Activated CD8-positive, alpha-beta T cell treated with anti-CD3 and anti-CD28 coated beads for 36 hours (primary cell): ENCODE data around the gene UBE2D2. TPM values are rescaled to one million over a fixed set of nuclear protein-coding genes. Genes with fewer than 3 reads are reported as not detected.

Experiments used
- ATAC-seq: fragments of 200-7000 bp; cut with Tn5 transposase; one replicate; pipeline ENCODE4 v1.10.0; 2021; ENCODE audit warnings: mild to moderate bottlenecking, moderate library complexity
- CTCF ChIA-PET: fragments of 350-600 bp; sonication (Branson Sonifier 250); formaldehyde crosslinking; loops from one replicate; lab custom pipeline; 2021; ENCODE audit warnings: antibody characterized with exemption; lab: Charles Lee
- POLR2A ChIA-PET: fragments of 350-600 bp; sonication (Branson Sonifier 250); formaldehyde crosslinking; loops from one replicate; lab custom pipeline; 2021; ENCODE audit warnings: antibody characterized with exemption; lab: Charles Lee
- DNase-seq: peaks from one replicate; pipeline ENCODE4 v3.0.0-alpha.2; 2020
- H3K27ac Mint-ChIP-seq: one replicate; pipeline ENCODE4 v1.8.0; 2021; ENCODE audit warnings: mild to moderate bottlenecking, mixed read lengths
- H3K27me3 Mint-ChIP-seq: one replicate; pipeline ENCODE4 v1.8.0; 2021; ENCODE audit warnings: mixed read lengths
- H3K36me3 Mint-ChIP-seq: one replicate; pipeline ENCODE4 v1.8.0; 2021; ENCODE audit warnings: low read depth, mixed read lengths
- H3K4me1 Mint-ChIP-seq: one replicate; pipeline ENCODE4 v1.8.0; 2021; ENCODE audit warnings: low read depth, mixed read lengths
- H3K4me3 Mint-ChIP-seq: one replicate; pipeline ENCODE4 v1.8.0; 2021; ENCODE audit warnings: mild to moderate bottlenecking, moderate library complexity, mixed read lengths
- H3K9me3 Mint-ChIP-seq: one replicate; pipeline ENCODE4 v1.8.0; 2021; ENCODE audit warnings: mixed read lengths
- intact Hi-C: fragments of 100-400 bp; cut with micrococcal nuclease; formaldehyde crosslinking; loops from one replicate; pipeline ENCODE4 v1.10.0; 2022
- total RNA-seq, 2 experiments: library from RNA; stranded (reverse); gene quantifications; one replicate each; pipeline ENCODE4 v1.2.3, GENCODE V29; 2021
- TF ChIP-seq, protein P1 (sequence below): fragments of 200-600 bp; IDR thresholded peaks from one replicate; pipeline ENCODE4 v1.8.0; 2022; ENCODE audit warnings: antibody characterized with exemption, mild to moderate bottlenecking

The UBE2D2 gene
- total RNA-seq, 2 experiments from 2014 or later = 239 to 253 TPM

DNA sequence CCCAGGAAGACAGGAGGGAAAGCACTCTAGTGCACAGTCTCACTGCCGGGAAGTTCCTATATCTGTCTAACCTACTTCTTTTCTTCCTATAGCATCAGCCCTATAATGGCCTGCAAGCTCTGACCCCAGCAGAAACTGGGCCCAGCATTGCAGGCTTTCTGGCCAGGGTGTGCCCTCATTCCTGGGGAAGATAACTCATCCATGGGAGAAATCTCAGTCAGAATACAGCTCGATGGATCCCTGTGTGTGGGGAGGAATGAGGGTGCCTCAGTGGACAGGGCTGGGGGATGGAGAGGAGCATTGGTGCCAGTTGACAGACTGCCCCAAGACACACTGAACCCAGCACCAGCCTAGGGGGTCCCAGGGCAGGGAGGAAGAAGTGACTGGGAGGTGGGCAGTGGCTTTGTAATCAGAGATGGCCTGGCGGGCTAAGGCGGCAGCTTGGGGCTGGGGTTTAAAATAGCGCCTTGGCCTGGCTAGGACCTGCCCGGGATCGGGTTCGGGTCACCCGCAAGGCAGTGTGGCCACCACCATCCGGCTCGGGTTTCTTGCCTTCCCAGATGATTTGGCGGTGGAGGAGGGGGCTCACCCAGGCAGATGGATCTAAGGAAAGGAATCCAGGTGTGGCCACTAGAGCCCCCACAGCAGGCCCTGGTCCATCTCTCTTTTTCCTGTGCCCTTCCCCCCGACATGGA lies 79.4 kb downstream of the UBE2D2 start:
- H3K4me3 Mint-ChIP-seq = no peak overlapping the region
- ATAC-seq = no peak
- H3K27me3 Mint-ChIP-seq = peaks cover 3% of the 10 kb centered on the region
- no peak overlapping the region for H3K27ac Mint-ChIP-seq
- ChIA-PET POLR2A (no interaction called here), CTCF (interaction anchor here (1.2 to 9.9 kb wide), 2 partner anchors 125 to 128 kb away, joined by 3 to 211 read pairs; no protein-coding TSS in a partner anchor)
- no peaks in the 10 kb centered on the region for H3K36me3 Mint-ChIP-seq
- TF ChIP-seq, protein P1, sequence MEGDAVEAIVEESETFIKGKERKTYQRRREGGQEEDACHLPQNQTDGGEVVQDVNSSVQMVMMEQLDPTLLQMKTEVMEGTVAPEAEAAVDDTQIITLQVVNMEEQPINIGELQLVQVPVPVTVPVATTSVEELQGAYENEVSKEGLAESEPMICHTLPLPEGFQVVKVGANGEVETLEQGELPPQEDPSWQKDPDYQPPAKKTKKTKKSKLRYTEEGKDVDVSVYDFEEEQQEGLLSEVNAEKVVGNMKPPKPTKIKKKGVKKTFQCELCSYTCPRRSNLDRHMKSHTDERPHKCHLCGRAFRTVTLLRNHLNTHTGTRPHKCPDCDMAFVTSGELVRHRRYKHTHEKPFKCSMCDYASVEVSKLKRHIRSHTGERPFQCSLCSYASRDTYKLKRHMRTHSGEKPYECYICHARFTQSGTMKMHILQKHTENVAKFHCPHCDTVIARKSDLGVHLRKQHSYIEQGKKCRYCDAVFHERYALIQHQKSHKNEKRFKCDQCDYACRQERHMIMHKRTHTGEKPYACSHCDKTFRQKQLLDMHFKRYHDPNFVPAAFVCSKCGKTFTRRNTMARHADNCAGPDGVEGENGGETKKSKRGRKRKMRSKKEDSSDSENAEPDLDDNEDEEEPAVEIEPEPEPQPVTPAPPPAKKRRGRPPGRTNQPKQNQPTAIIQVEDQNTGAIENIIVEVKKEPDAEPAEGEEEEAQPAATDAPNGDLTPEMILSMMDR = no peak
- H3K9me3 Mint-ChIP-seq = no peaks in the 10 kb centered on the region
- H3K4me1 Mint-ChIP-seq = peaks cover 33% of the 10 kb centered on the region
- no peak for DNase-seq
- intact Hi-C loops = no loop called here

DNA sequence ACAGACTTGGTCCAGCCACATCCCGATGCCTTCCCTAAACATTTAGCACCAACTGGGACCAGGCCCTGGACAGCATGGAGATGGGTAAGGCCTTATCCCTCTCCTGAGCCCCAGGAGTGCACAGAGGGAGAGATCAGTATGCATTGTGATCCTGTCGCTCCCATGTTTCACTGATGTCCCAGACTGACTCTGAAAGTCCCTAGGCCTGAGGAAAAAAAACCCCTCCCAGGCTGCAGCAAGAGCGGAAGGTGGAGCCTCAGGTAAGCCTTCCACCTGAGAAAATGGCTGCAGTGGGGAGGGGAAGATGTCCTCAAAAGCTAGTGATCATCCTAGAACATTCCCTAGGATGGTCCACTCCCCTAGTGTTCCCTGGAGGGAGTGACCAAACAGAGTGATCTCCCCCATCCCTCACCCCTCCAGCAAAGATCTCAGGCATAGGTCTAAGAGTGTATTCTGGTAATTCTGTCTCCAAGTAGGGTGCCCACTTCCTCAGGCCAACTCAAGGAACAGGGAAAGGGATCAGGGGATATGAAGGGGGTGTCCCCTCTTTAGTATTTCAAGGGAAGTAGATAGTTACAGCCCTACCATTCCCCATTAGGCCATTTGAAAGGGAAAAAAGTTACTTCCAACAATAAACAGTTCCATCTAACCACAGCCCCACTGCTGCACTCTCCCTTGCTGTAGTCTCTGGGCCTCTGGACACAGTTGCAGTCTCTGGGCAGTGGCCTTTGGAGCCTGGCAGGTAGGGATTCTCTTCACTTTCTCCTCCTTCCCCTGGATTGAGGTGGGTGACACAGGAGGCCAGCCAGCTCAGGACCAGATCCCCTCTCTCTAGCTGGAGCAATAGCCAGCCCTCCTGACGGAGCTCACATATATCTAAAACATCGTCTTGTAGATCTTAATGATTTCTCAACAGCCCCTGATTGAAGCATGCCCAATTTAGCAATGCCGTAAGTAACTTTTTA lies 80.3 kb downstream of the UBE2D2 start:
- peaks cover 25% of the 10 kb centered on the region for H3K4me1 Mint-ChIP-seq
- ATAC-seq = no peak

DNA sequence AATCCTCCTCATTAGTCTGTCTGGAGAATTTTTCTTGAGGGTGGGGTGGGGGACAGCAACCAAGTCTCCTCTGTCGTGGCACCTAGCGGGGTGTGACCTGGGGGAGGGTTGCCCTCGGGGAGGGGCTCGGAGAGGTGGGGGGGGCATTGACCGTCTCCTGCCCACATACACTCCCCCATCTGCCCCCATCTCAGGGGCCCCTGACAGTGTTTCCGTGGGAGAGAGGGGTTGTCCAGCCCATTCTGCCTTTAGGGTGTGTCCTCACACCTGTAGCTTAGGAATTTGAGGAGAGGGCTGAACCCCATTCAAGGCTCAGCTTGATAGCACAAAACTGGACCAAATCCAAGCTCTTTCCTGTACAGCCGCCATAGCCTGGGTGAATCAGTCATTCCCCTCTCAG lies 81.1 kb downstream of the UBE2D2 start:
- Mint-ChIP-seq H3K27ac (no peak overlapping the region), H3K9me3 (no peaks in the 10 kb centered on the region), H3K4me3 (no peak overlapping the region), H3K36me3 (no peaks in the 10 kb centered on the region), H3K4me1 (peaks cover 17% of the 10 kb centered on the region), H3K27me3 (peaks cover 12% of the 10 kb centered on the region)
- ChIA-PET CTCF (interaction anchor here (1.5 kb wide), 1 partner anchor 8 kb away, joined by 4 read pairs; no protein-coding TSS in a partner anchor), POLR2A (interaction anchor here (1.5 kb wide), 1 partner anchor 8 kb away, joined by 3 read pairs; no protein-coding TSS in a partner anchor)
- DNase-seq = no peak
- no peak for ATAC-seq
- TF ChIP-seq, protein P1 = no peak
- intact Hi-C loops = no loop called here

More for the DNA sequence above, 80.3 kb downstream of the UBE2D2 start:
- Mint-ChIP-seq H3K4me3 (no peak overlapping the region), H3K36me3 (no peaks in the 10 kb centered on the region), H3K9me3 (no peaks in the 10 kb centered on the region), H3K27me3 (peaks cover 5% of the 10 kb centered on the region), H3K27ac (no peak overlapping the region)
- DNase-seq = no peak
- TF ChIP-seq, protein P1 = no peak
- ChIA-PET CTCF (interaction anchor here (1.5 kb wide), 1 partner anchor 8 kb away, joined by 4 read pairs; no protein-coding TSS in a partner anchor), POLR2A (interaction anchor here (1.5 kb wide), 1 partner anchor 7 kb away, joined by 3 read pairs; no protein-coding TSS in a partner anchor)
- intact Hi-C loops = no loop called here

DNA sequence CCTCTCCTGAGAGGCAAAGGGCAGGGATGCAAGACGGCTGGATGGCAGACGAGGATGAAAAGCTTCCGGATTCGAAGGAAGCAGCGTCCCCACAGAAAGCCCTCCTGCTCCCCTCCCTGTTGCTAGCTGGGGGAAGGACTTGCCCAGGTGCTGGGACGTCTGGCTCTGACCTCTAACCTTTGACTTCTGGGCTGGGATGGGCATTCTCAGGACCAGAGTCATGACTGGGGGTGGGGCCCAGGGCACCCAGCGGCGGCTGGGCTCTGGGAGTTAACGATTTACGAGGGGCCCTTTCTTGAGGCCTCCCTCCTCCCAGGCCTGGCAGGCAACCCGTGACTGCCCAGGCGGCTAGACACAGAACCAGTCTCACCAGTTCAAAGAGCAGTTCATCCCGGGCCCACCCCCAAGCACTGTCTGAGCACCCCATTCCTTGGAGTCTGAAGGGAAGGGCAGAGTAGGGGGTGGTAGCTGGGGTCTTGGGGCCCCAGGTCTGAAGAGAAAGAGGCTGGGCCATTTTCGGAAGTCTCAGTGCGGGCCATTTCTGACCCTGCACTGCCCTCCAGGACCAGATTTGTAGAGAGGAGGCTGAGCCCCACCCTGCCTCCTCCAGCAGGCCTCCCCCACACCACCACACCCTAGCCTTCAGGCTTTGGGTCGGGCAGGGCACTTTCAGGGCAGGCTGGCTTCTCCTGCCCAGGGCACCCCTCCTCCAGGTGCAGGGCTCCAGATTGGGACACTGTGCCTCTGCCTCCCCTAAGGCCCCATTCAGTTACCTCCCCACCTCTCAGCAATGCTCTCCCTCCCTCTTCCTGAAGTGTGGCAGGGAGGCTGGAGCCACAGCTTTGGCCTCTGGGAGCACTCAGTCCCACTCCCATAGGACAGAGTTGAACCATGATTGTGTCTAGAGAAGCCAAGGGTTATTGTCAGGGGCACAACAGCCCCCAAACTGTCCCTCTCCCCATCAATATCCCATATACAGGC lies 82.0 kb downstream of the UBE2D2 start:
- TF ChIP-seq, protein P1 = no peak
- no peak overlapping the region for H3K27ac Mint-ChIP-seq
- DNase-seq (no peak), ATAC-seq (no peak)
- no peak overlapping the region for H3K4me3 Mint-ChIP-seq
- CTCF ChIA-PET = interaction anchor here (1.5 to 2.1 kb wide), 2 partner anchors 9 to 27 kb away, joined by 4 to 6 read pairs; no protein-coding TSS in a partner anchor
- no peaks in the 10 kb centered on the region for H3K9me3 Mint-ChIP-seq
- no peaks in the 10 kb centered on the region for H3K36me3 Mint-ChIP-seq
- POLR2A ChIA-PET = interaction anchor here (0.9 to 1.5 kb wide), 2 partner anchors 9 to 79 kb away, joined by 3 read pairs; no protein-coding TSS in a partner anchor
- intact Hi-C loops = no loop called here
- peaks cover 13% of the 10 kb centered on the region for H3K4me1 Mint-ChIP-seq
- H3K27me3 Mint-ChIP-seq = peaks cover 17% of the 10 kb centered on the region
